ENCODE results near the gene FAM168B.
"Not testable (repeated sequence)": the region's sequence is repeated elsewhere in the genome, so short reads cannot be mapped to it uniquely, and the experiment has no call there.

The FAM168B gene

DNA sequence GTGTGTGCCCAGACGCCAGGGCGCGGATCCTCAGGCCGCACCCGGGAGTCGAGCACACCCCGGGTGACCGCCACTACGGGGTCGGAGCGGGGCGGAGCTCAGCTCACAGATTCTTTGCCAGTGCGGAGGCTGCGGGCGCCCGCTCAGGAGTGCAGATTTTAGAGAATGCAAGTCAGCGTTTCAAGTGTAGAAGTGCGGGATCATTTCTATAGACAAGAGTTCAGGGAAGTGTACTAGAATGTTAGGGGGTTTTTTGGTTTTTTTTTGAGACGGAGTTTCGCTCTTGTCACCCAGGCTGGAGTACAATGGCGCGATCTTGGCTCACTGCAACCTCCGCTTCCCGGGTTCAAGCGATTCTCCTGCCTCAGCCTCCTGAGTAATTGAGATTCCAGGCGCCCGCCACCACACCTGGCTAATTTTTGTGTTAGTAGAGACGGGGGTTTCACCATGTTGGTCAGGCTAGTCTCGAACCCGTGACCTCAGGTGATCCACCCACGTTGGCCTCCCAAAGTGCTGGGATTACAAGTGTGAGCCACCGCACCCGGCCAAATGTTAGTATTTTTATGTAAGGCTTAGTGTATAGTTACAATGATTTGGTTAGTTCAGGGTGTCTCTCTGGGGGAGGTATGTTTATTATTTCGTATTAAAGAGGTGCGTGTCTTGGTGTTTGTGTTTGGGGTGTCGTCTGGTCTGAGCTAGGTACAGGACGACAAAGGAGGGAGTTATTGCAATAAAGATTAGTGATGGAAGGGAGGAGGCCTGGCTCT, 619 bp upstream of the FAM168B start:
- Histone ChIP-seq H3K9me3 (ENCODE audit: low read length) (no peaks in the 10 kb centered on the region), H3K36me3 (ENCODE audit: insufficient read depth, low read length) (no peaks in the 10 kb centered on the region), H3K4me3 (ENCODE audit: low read depth in 1 of 2, low read length in 2 of 2) (peak overlapping the region; percentile 79 to 92), H3K9ac (ENCODE audit: low read length) (peak overlapping the region; percentile 71), H3K27me3 (ENCODE audit: control insufficient read depth in 1 of 2, insufficient read depth in 2 of 2, low read length in 2 of 2) (no peaks in the 10 kb centered on the region), H3K27ac (ENCODE audit: low read depth, low read length) (peak overlapping the region; percentile 96), H3K4me1 (ENCODE audit: insufficient read depth, low read length) (peaks cover 3% of the 10 kb centered on the region)

GRCh38 chr2:131092458-131093005, 728 bp downstream of the FAM168B start:
- H3K27me3 ChIP-seq (ENCODE audit: control insufficient read depth in 1 of 2, insufficient read depth in 2 of 2, low read length in 2 of 2), result no peaks in the 10 kb centered on the region
- peaks cover 3% of the 10 kb centered on the region for H3K4me1 ChIP-seq (ENCODE audit: insufficient read depth, low read length)
- H3K9me3 ChIP-seq (ENCODE audit: low read length), result no peaks in the 10 kb centered on the region
- peaks cover 4% of the 10 kb centered on the region for H3K36me3 ChIP-seq (ENCODE audit: insufficient read depth, low read length)
- H3K27ac ChIP-seq (ENCODE audit: low read depth, low read length), result peak overlapping the region; percentile 59
- H3K9ac ChIP-seq (ENCODE audit: low read length), result peak overlapping the region; percentile 87
- peak overlapping the region; percentile 56 to 67 for H3K4me3 ChIP-seq (ENCODE audit: low read depth in 1 of 2, low read length in 2 of 2)

DNA sequence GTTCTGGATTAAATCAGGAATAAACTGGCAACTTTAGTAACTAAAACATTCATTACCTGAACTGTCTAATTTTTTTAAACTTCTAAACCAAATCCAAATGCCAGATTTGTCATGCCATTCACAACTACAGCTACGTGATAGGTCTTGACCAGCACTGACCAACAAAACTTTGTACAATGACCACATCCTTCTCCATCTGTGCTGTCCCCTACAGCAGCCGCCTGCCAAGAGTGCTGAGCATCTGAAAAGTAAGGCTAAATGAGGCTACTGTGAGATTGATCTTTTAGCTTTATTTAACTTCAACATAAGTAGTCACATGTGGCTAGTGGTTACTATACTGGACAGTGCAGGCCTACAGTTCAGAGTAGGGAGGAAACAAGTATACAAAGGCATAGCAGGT, 7.6 kb downstream of the FAM168B start:
- Histone ChIP-seq H3K27me3 (ENCODE audit: control insufficient read depth in 1 of 2, insufficient read depth in 2 of 2, low read length in 2 of 2) (no peaks in the 10 kb centered on the region), H3K4me1 (ENCODE audit: insufficient read depth, low read length) (peaks cover 7% of the 10 kb centered on the region), H3K27ac (ENCODE audit: low read depth, low read length) (no peak overlapping the region), H3K4me3 (ENCODE audit: low read depth in 1 of 2, low read length in 2 of 2) (no peak overlapping the region), H3K9me3 (ENCODE audit: low read length) (no peaks in the 10 kb centered on the region), H3K9ac (ENCODE audit: low read length) (no peak overlapping the region), H3K36me3 (ENCODE audit: insufficient read depth, low read length) (peaks cover 25% of the 10 kb centered on the region)

GRCh38 chr2:131081190-131081589, 12.1 kb downstream of the FAM168B start:
- Histone ChIP-seq H3K4me1 (ENCODE audit: insufficient read depth, low read length) (peaks cover 7% of the 10 kb centered on the region), H3K27me3 (ENCODE audit: control insufficient read depth in 1 of 2, insufficient read depth in 2 of 2, low read length in 2 of 2) (no peaks in the 10 kb centered on the region), H3K9me3 (ENCODE audit: low read length) (no peaks in the 10 kb centered on the region), H3K9ac (ENCODE audit: low read length) (no peak overlapping the region), H3K36me3 (ENCODE audit: insufficient read depth, low read length) (peaks cover 42% of the 10 kb centered on the region), H3K27ac (ENCODE audit: low read depth, low read length) (no peak overlapping the region), H3K4me3 (ENCODE audit: low read depth in 1 of 2, low read length in 2 of 2) (no peak overlapping the region)

DNA sequence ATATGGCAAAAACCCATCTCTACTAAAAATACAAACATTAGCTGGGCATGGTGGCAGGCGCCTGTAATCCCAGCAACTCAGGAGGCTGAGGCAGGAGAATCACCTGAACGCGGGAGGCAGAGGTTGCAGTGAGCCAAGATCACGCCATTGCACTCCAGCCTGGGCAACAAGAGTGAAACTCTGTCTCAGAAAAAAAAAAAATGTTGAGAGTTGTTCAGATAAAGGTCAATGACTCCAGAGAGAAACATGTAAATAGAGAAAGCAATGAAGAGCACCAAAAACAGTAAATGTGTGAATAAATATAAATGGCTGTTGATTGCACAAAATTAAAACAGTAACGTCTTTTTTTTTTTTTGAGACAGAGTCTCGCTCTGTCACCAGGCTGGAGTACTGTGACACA, 13.3 kb downstream of the FAM168B start:
- H3K4me3 ChIP-seq (ENCODE audit: low read depth in 1 of 2, low read length in 2 of 2); H3K9ac ChIP-seq (ENCODE audit: low read length); H3K9me3 ChIP-seq (ENCODE audit: low read length); H3K27me3 ChIP-seq (ENCODE audit: control insufficient read depth in 1 of 2, insufficient read depth in 2 of 2, low read length in 2 of 2); H3K4me1 ChIP-seq (ENCODE audit: insufficient read depth, low read length); H3K27ac ChIP-seq (ENCODE audit: low read depth, low read length): not testable (repeated sequence)
- peaks cover 48% of the 10 kb centered on the region for H3K36me3 ChIP-seq (ENCODE audit: insufficient read depth, low read length)

DNA sequence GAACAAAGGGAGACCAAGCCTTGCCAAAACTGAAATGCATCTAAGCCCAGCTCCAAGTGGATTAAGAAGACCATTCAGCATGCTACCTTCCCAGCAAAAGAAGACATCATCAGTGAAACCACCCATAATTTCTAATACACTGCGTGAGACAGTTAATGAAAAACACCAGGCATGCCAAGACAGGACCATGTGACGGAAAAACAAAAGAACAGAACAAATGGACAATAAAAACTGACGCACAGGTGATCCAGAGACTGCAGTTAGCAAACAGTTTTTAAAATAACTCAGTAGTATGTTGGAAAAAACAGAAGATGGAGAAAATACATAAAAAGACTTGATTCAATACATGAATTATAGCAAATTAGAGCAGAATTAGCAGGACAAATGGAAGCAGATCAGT, 15.3 kb downstream of the FAM168B start:
- H3K9me3 ChIP-seq (ENCODE audit: low read length), result no peaks in the 10 kb centered on the region
- no peaks in the 10 kb centered on the region for H3K27me3 ChIP-seq (ENCODE audit: control insufficient read depth in 1 of 2, insufficient read depth in 2 of 2, low read length in 2 of 2)
- H3K9ac ChIP-seq (ENCODE audit: low read length), result no peak overlapping the region
- H3K4me3 ChIP-seq (ENCODE audit: low read depth in 1 of 2, low read length in 2 of 2), result no peak overlapping the region
- H3K4me1 ChIP-seq (ENCODE audit: insufficient read depth, low read length), result no peaks in the 10 kb centered on the region
- no peak overlapping the region for H3K27ac ChIP-seq (ENCODE audit: low read depth, low read length)
- H3K36me3 ChIP-seq (ENCODE audit: insufficient read depth, low read length), result peaks cover 48% of the 10 kb centered on the region

DNA sequence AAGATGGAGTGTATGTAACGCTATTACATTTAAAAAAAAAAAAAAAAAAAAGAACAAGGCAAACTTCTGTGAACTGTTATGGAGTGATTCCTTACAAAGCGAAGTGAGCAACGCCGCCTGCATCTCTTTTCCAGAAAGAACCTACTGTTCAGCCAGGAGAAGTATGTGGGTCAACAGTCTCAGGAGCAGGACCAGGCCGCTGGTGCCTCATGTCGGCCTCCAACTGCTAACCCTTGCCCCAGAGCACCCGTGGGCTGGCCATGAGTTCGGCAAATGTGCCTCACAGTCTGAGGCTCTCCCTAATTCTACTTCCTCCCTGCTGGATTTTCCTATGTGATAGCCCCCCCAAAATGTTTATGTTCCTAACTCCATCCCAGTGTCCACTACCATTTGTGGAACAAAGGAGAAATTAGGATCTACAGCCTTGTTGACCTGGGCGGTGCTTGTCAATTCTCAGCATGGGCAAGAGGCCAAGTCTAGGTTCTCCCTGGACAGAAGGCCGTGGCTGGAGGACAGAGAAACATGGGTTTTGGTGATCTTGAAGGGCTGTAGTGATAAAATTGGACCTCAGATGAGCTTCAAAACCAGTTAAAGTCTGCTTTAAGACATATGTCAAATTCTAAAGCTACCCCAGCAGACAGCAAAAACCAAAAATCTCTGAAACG, 15.9 kb downstream of the FAM168B start:
- H3K27me3 ChIP-seq (ENCODE audit: control insufficient read depth in 1 of 2, insufficient read depth in 2 of 2, low read length in 2 of 2), result no peaks in the 10 kb centered on the region
- H3K9me3 ChIP-seq (ENCODE audit: low read length), result no peaks in the 10 kb centered on the region
- H3K36me3 ChIP-seq (ENCODE audit: insufficient read depth, low read length), result peaks cover 46% of the 10 kb centered on the region
- H3K9ac ChIP-seq (ENCODE audit: low read length), result no peak overlapping the region
- no peak overlapping the region for H3K27ac ChIP-seq (ENCODE audit: low read depth, low read length)
- H3K4me3 ChIP-seq (ENCODE audit: low read depth in 1 of 2, low read length in 2 of 2), result no peak overlapping the region
- no peaks in the 10 kb centered on the region for H3K4me1 ChIP-seq (ENCODE audit: insufficient read depth, low read length)

DNA sequence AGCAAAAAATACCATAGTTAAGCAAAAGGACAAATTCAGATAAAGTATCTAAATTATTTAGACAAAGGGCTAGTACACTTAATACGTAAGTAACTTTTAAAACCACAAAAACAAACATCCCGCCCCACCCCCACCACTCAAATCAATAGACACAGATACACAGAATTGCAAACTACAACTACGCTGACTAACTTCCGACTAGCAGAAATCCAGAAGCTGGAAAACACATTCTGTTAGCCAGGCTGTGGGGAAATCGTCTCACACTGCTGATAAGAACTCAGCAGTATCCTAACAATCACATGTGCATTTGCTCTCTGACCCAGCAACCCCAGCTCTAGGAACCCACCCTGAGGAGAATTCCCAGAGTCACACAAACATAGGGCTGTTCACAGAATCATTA, 16.6 kb downstream of the FAM168B start:
- Histone ChIP-seq H3K9me3 (ENCODE audit: low read length) (no peaks in the 10 kb centered on the region), H3K27me3 (ENCODE audit: control insufficient read depth in 1 of 2, insufficient read depth in 2 of 2, low read length in 2 of 2) (no peaks in the 10 kb centered on the region), H3K27ac (ENCODE audit: low read depth, low read length) (no peak overlapping the region), H3K4me1 (ENCODE audit: insufficient read depth, low read length) (no peaks in the 10 kb centered on the region), H3K9ac (ENCODE audit: low read length) (no peak overlapping the region), H3K36me3 (ENCODE audit: insufficient read depth, low read length) (peaks cover 42% of the 10 kb centered on the region), H3K4me3 (ENCODE audit: low read depth in 1 of 2, low read length in 2 of 2) (no peak overlapping the region)

- H3K36me3 ChIP-seq (ENCODE audit: insufficient read depth, low read length), result peaks cover 44% of the 10 kb centered on the region
- not testable (repeated sequence) for H3K27me3 ChIP-seq (ENCODE audit: control insufficient read depth in 1 of 2, insufficient read depth in 2 of 2, low read length in 2 of 2); H3K9me3 ChIP-seq (ENCODE audit: low read length); H3K4me1 ChIP-seq (ENCODE audit: insufficient read depth, low read length); H3K4me3 ChIP-seq (ENCODE audit: low read depth in 1 of 2, low read length in 2 of 2); H3K27ac ChIP-seq (ENCODE audit: low read depth, low read length); H3K9ac ChIP-seq (ENCODE audit: low read length)
These were observed 17.7 kb downstream of the FAM168B start for GRCh38 chr2:131075578-131075977.

GRCh38 chr2:131068172-131068571, 25.1 kb downstream of the FAM168B start:
- H3K4me3 ChIP-seq (ENCODE audit: low read depth in 1 of 2, low read length in 2 of 2); H3K4me1 ChIP-seq (ENCODE audit: insufficient read depth, low read length); H3K9me3 ChIP-seq (ENCODE audit: low read length); H3K27ac ChIP-seq (ENCODE audit: low read depth, low read length); H3K27me3 ChIP-seq (ENCODE audit: control insufficient read depth in 1 of 2, insufficient read depth in 2 of 2, low read length in 2 of 2); H3K9ac ChIP-seq (ENCODE audit: low read length): not testable (repeated sequence)
- peaks cover 28% of the 10 kb centered on the region for H3K36me3 ChIP-seq (ENCODE audit: insufficient read depth, low read length)

DNA sequence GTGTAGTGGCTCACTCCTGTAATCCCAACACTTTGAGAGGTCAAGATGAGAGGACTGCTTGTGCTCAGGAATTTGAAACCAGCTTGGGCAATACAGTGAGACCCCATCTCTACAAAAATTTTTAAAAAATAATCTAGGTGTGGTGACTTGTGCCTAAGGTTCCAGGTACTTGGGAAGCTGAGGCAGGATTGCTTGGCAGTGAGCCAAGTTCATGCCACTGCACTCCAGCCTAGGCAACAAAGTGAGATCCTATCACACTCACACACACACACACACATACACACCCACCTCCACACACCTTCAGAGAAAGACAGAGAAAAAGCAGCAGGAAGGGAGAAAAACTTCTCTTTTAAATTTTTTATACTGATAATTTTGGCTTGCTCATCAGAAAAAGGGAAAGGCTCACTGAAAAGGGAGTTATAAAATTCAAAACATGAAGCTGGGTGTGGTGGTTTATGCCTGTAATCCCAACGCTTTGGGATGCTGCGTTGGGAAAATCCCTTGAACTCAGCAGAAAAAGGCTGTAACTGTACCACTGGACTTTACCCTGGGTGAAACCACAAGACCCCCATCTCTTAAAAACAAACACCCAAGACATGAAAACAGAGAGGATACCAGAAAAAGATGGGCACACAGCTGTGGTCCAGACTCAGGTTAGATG, 25.7 kb downstream of the FAM168B start:
- H3K27me3 ChIP-seq (ENCODE audit: control insufficient read depth in 1 of 2, insufficient read depth in 2 of 2, low read length in 2 of 2), result no peaks in the 10 kb centered on the region
- H3K9me3 ChIP-seq (ENCODE audit: low read length), result no peaks in the 10 kb centered on the region
- no peak overlapping the region for H3K9ac ChIP-seq (ENCODE audit: low read length)
- peaks cover 8% of the 10 kb centered on the region for H3K4me1 ChIP-seq (ENCODE audit: insufficient read depth, low read length)
- peaks cover 28% of the 10 kb centered on the region for H3K36me3 ChIP-seq (ENCODE audit: insufficient read depth, low read length)
- no peak overlapping the region for H3K27ac ChIP-seq (ENCODE audit: low read depth, low read length)
- H3K4me3 ChIP-seq (ENCODE audit: low read depth in 1 of 2, low read length in 2 of 2), result no peak overlapping the region
